Stimulated activated CD8-positive, alpha-beta memory T cell treated with anti-CD3 and anti-CD28 coated beads, Interleukin-15, amount 100 ng/mL, for 48 hours (primary cell): Measurements from ENCODE around the gene BCAS1.

Experiments
- DNase-seq, 2 donors: peaks; one replicate each; pipeline ENCODE4 v3.0.0-alpha.2; 2020; ENCODE audit warnings: low read depth in 2 of 2

BCAS1 gene

GRCh38 chr20:53905019-53905819 is 165.2 kb downstream of the BCAS1 start:
- DNase-seq, result no peak

GRCh38 chr20:53904261-53904660 is 166.1 kb downstream of the BCAS1 start:
- DNase-seq, result no peak

DNA sequence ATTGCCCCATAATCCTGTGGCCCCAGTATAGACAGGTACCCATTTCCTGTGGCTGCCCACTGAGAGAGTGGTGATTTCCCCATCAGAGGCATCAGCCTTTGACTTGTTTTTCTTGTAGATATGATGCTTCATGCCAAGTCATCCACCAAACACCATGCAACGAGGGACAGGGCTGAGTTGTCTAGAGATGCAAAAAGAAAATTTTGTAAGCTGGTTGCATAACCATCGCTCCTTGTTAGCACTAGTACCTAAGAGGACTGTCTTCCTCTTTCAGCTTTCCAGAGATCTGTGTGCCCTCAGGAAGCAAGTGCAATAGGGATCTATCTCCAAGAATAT is 166.8 kb downstream of the BCAS1 start:
- no peak for DNase-seq

DNA sequence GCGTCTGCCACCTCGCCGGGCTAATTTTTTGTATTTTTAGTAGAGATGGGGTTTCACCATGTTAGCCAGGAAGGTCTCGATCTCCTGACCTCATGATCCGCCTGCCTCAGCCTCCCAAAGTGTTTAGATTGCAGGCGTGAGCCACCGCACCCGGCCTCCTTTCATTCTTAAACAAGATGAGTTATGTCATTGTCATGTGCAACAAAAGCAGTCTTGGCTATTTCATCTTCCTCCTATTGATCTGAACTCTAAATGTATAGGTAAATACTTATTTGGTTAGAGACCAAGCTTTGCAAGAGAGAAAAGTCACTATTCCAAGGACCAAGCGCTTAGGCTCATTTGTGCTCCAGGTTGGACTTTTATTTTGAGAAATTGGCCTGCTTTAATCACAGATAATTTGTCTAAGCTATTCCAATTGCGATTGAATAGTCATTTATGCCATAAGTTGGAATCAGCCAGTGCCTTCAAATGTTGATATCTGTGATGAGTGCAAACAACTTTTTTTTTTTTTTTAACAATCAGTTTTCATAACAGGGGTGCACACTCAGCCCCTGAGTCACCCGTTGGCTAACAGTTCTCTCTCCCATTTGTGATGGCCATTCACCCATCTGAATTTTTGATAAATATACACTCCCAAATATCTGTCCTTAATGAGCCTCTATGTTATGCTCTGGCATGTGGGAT is 167.3 kb downstream of the BCAS1 start:
- no peak for DNase-seq

DNA sequence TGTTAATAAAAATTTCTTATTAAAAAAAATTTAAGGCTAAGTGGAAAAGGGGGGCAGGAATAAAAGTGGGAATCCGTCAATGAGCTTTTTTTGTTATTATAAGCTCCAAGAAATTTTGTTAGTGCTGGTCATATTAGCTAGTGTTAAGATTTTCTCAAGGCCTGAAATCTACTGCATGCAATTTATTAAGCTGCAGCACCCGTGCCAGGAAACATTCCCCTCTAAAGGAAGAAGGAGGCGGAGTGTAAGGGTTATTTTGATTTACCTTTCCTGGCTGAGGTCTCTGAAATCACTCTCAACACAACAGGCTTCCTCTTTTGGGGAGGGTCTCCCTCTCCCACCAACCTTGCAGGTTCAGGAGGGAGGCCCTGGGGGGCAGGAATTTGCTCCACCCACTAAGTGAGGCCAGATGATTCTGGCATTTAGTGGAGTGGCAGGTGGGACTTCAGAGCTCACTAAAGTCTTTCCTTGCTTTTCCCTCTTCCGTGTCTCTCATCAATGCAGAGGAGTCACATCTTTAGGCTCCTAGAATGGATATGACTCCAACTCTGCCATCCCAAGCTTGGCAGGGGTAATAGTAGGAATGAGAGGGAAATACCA is 168.8 kb downstream of the BCAS1 start:
- no peak for DNase-seq

DNA sequence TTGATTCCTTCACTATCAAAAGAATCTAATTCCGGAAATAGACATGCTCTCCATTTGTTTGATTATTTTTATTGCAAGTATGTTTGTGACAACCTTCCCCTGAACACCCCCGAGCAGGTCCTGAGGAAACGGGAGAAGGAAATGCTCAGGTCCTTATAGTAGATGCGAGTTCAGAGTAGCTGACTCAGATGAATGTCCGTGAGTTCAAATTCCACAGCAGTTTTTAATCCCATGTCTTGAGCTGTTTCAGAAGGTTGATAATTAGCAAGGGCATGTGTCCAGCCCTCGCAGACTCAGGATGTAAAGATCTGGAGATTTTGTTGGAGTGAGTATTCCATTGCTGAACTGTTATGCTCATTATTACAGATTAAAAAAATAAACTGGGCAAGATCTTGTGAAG is 169.3 kb downstream of the BCAS1 start:
- no peak for DNase-seq

- no peak for DNase-seq
Observed at GRCh38 chr20:53900380-53900999, 169.9 kb downstream of the BCAS1 start.

DNA sequence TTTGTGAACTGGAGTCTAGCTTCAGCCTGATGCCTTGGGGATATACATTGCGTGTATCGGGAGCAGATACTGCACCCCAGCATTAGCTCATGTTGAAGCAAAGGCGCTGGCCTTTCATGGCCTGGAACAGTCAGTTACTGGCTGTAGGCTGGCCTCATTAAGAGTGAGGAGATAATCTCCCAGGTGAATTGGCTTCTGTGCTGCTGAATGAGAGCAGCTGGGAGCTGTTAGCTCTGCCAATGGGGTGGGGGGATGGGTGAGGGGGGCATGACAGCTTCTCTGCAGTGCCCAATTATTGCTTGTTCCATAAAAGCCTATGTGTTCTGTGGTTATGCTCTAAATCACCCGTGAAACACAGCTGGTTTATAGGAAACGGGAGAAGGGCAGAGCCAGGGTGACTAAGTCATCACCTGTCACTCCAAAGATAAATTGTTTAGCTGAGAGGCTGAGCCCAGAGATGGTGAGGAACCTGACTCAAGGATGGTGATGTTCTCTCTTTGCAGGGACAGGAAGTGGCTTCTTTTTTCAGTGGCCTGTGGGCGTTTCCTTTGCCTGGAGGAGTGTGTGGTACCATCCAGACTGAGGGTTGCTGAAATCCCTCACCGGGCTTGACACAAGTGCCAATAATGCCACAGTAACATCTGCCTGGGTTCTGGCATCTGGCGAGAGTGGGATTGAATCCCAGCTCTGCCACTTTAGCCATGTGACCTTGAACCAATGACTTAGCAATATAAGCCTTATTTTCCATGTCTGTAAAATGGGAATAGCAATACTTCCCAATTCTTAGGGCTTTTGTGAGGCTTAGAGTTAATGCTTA is 170.8 kb downstream of the BCAS1 start:
- peak; percentile 69 to 76 for DNase-seq

GRCh38 chr20:53898556-53898931 is 171.8 kb downstream of the BCAS1 start:
- no peak for DNase-seq

- no peak for DNase-seq
Observed at GRCh38 chr20:53897884-53898555, 172.4 kb downstream of the BCAS1 start.

GRCh38 chr20:53896647-53897046 is 173.7 kb downstream of the BCAS1 start:
- no peak for DNase-seq

GRCh38 chr20:53896041-53896440 is 174.4 kb downstream of the BCAS1 start:
- DNase-seq, result no peak

- DNase-seq, result no peak
Observed at GRCh38 chr20:53895385-53895755, 175.0 kb downstream of the BCAS1 start.

DNA sequence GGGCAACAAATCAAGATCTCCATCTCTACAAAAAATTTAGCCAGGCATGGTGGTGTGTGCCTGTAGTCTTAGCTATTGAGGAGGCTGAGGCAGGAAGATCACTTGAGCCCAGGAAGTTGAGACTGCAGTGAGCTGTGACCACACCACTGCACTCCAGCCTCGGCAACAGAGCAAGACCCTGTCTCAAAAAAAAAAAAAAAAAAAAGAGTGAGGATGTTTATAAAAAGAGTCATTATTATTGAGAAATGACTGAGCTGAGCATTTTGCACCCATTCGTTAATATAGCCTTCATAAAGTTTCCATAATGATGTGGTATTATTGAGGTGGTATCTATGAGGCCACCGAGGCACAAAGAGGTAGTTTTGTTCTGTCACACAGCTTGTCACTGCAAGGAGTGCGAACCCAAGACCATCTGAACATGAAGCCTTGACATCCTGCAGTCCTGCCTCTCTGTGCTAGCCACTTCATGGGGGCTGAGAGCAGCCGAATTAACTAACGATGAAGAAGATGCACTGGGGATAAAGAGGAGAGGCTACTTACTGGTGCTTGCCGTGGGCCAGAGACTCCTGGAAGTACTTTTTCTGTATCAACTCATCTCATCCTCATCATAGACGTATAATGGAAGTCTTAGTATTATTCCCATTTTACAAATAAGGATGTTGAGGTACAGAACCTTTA is 175.5 kb downstream of the BCAS1 start:
- DNase-seq, result no peak
